Astrocyte (in vitro differentiated cells and primary cell): ENCODE measurements around the gene BCAS1. TPM values are rescaled to one million over a fixed set of nuclear protein-coding genes. Genes with fewer than 3 reads are reported as not detected.

ENCODE experiments used
- DNase-seq: peaks from one replicate; pipeline ENCODE4 v3.0.0-alpha.2; 2010; ENCODE audit warnings: low read depth
- FAIRE-seq: peaks from 2 replicates; lab custom pipeline; 2011; peaks lifted over from hg19 to GRCh38; lab: Jason Lieb, UNC
- H2AFZ ChIP-seq: 2 replicates; pipeline ENCODE4 v1.6.0; 2012; ENCODE audit warnings: low read depth, low read length, inconsistent platforms
- H3K27ac ChIP-seq: 2 replicates; pipeline ENCODE4 v1.5.1; 2011; ENCODE audit warnings: low read depth, low read length, inconsistent platforms
- H3K27me3 ChIP-seq: 2 replicates; pipeline ENCODE4 v1.6.0; 2011; ENCODE audit warnings: low read length, inconsistent platforms; ENCODE audit not compliant: insufficient read depth
- H3K36me3 ChIP-seq: 2 replicates; pipeline ENCODE4 v1.5.1; 2011; ENCODE audit warnings: low read length, inconsistent platforms; ENCODE audit not compliant: insufficient read depth
- H3K4me1 ChIP-seq: 2 replicates; pipeline ENCODE4 v1.5.1; 2011; ENCODE audit warnings: low read length, inconsistent platforms; ENCODE audit not compliant: insufficient read depth
- H3K4me2 ChIP-seq: 2 replicates; pipeline ENCODE4 v1.6.0; 2012; ENCODE audit warnings: low read length, inconsistent platforms
- H3K4me3 ChIP-seq: 2 replicates; pipeline ENCODE4 v1.5.1; 2011; ENCODE audit warnings: low read depth, mild to moderate bottlenecking, low read length, inconsistent platforms; ENCODE audit not compliant: insufficient read depth
- H3K79me2 ChIP-seq: 2 replicates; pipeline ENCODE4 v1.6.0; 2012; ENCODE audit warnings: mild to moderate bottlenecking, low read length, inconsistent platforms; ENCODE audit not compliant: insufficient read depth
- H3K9ac ChIP-seq: 2 replicates; pipeline ENCODE4 v1.6.0; 2012; ENCODE audit warnings: mild to moderate bottlenecking, low read length, inconsistent platforms
- H3K9me3 ChIP-seq: 2 replicates; pipeline ENCODE4 v1.5.1; 2012; ENCODE audit warnings: low read depth, mild to moderate bottlenecking, low read length, inconsistent platforms; ENCODE audit not compliant: insufficient read depth
- H4K20me1 ChIP-seq: 2 replicates; pipeline ENCODE4 v1.6.0; 2012; ENCODE audit warnings: low read length, inconsistent platforms; ENCODE audit not compliant: insufficient read depth
- H3K27ac Mint-ChIP-seq: one replicate; pipeline ENCODE4 v1.8.0; 2021; ENCODE audit warnings: mild to moderate bottlenecking, mixed read lengths; ENCODE audit not compliant: unreplicated experiment
- H3K27me3 Mint-ChIP-seq: one replicate; pipeline ENCODE4 v1.8.0; 2021; ENCODE audit warnings: low read depth, mixed read lengths; ENCODE audit not compliant: unreplicated experiment
- H3K36me3 Mint-ChIP-seq: one replicate; pipeline ENCODE4 v1.8.0; 2021; ENCODE audit warnings: low read depth, mixed read lengths; ENCODE audit not compliant: unreplicated experiment
- H3K4me1 Mint-ChIP-seq: one replicate; pipeline ENCODE4 v1.8.0; 2021; ENCODE audit warnings: low read depth, mixed read lengths; ENCODE audit not compliant: unreplicated experiment
- H3K4me3 Mint-ChIP-seq: one replicate; pipeline ENCODE4 v1.8.0; 2021; ENCODE audit warnings: mild to moderate bottlenecking, moderate library complexity, mixed read lengths; ENCODE audit not compliant: unreplicated experiment
- H3K9me3 Mint-ChIP-seq: one replicate; pipeline ENCODE4 v1.8.0; 2021; ENCODE audit warnings: mild to moderate bottlenecking, mixed read lengths; ENCODE audit not compliant: unreplicated experiment
- EZH2 ChIP-seq: IDR thresholded peaks from 2 replicates; pipeline ENCODE4 v1.6.1; 2012; ENCODE audit warnings: mild to moderate bottlenecking, low read length, inconsistent platforms; ENCODE audit not compliant: insufficient read depth
- total RNA-seq: library from RNA; stranded (reverse); gene quantifications from 2 replicates; pipeline ENCODE4 v1.2.1, GENCODE V29; 2021
- TF ChIP-seq, protein P1 (sequence below): IDR thresholded peaks from 2 replicates; pipeline ENCODE4 v1.5.1; 2011; ENCODE audit warnings: low read depth, mild to moderate bottlenecking, inconsistent platforms, low read length, moderate library complexity; ENCODE audit not compliant: insufficient read depth

The BCAS1 gene
- total RNA-seq, 1 donor from 2014 or later: not detected

DNA sequence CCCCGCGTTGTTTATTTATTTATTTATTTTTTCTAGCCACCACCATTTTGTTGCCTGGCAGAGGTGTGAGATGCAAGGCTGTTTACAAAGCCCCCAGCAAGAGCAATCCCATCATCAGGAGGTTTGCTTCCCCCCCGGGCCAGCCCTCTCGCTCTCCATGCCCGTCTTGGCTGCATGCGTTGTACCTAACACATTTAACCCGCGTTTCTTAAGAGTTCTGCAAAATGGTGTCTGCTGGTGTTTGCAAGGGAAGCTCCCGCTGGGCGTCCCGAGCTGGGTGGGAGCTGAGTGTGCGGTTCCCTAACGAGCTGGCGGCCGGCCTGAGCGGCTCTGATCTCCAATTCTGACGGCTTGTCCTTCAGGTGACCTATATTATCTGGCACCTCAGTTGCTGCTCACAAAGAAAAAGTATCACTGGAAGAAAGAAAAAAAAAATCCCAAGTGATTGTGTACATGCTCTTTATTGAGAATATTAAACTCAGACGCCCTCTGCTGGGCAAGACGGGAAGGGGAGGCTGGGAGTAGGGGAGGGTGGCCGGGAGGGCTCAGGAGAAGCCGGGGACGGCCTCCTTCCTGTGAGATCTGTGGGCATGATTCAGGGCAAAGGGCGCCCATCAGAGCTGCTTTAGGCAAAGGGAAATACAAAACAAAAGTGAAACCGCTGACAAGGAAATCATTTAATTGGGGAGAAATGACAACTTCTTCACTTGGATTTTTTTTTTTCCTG is 154.8 kb downstream of the BCAS1 start:
- Histone ChIP-seq H2AFZ (peak overlapping the region; percentile 70), H3K9me3 (no peaks in the 10 kb centered on the region), H3K9ac (peak overlapping the region; percentile 86), H3K79me2 (no peaks in the 10 kb centered on the region), H3K4me3 (peak overlapping the region; percentile 62), H3K27ac (peak overlapping the region; percentile 91), H3K27me3 (no peaks in the 10 kb centered on the region), H4K20me1 (no peaks in the 10 kb centered on the region), H3K4me2 (peak overlapping the region; percentile 87), H3K4me1 (peaks cover 35% of the 10 kb centered on the region), H3K36me3 (no peaks in the 10 kb centered on the region)
- TF ChIP-seq, protein P1, sequence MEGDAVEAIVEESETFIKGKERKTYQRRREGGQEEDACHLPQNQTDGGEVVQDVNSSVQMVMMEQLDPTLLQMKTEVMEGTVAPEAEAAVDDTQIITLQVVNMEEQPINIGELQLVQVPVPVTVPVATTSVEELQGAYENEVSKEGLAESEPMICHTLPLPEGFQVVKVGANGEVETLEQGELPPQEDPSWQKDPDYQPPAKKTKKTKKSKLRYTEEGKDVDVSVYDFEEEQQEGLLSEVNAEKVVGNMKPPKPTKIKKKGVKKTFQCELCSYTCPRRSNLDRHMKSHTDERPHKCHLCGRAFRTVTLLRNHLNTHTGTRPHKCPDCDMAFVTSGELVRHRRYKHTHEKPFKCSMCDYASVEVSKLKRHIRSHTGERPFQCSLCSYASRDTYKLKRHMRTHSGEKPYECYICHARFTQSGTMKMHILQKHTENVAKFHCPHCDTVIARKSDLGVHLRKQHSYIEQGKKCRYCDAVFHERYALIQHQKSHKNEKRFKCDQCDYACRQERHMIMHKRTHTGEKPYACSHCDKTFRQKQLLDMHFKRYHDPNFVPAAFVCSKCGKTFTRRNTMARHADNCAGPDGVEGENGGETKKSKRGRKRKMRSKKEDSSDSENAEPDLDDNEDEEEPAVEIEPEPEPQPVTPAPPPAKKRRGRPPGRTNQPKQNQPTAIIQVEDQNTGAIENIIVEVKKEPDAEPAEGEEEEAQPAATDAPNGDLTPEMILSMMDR: peak; percentile 92
- TF ChIP-seq EZH2: no peak
- FAIRE-seq (no peak), DNase-seq (peak; percentile 64)
- Mint-ChIP-seq H3K27ac (peak overlapping the region; percentile 95), H3K4me1 (peaks cover 38% of the 10 kb centered on the region), H3K27me3 (no peaks in the 10 kb centered on the region), H3K4me3 (peak overlapping the region; percentile 87), H3K9me3 (peaks cover 2% of the 10 kb centered on the region), H3K36me3 (no peaks in the 10 kb centered on the region)

DNA sequence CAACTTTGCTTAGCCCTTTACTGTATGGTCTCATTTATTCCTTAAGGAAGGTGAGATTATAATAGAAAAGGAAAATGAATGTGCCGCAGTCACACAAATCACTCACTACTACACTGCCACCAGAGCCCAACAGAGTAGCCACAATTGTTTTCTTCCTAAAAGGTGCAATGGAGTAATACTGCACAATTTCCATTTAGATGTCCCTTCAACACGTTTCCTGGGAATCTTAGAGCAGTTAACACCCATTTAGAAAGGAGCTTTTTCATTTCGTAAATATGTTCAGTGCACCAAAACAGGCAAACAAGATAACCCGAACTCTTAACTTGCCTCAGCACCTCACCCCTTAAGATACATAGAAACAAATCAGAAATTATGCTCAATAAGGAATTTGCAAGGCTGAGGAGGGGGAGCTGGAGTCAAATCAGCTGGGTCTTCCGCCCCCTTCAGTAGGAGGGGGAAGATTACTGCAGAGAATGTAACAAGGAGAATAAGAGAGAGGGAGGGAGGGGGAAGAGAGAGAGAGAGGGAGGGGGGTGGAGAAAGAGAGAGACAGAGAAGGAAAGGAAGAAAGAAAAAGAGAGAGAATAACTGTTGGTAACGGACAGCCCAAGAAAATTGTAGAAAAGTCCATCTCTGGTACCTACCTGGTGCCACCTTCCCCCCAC is 155.5 kb downstream of the BCAS1 start:
- peaks cover 38% of the 10 kb centered on the region for H3K4me1 Mint-ChIP-seq

More for the DNA sequence above, 155.5 kb downstream of the BCAS1 start:
- peak overlapping the region; percentile 95 for H3K27ac Mint-ChIP-seq
- Histone ChIP-seq H3K79me2 (no peaks in the 10 kb centered on the region), H3K4me1 (peaks cover 35% of the 10 kb centered on the region), H3K27me3 (no peaks in the 10 kb centered on the region), H3K4me3 (peak overlapping the region; percentile 62), H2AFZ (peak overlapping the region; percentile 70), H3K9me3 (no peaks in the 10 kb centered on the region), H3K27ac (peak overlapping the region; percentile 91), H3K4me2 (peak overlapping the region; percentile 87), H3K9ac (peak overlapping the region; percentile 86), H4K20me1 (no peaks in the 10 kb centered on the region), H3K36me3 (no peaks in the 10 kb centered on the region)
- peaks cover 4% of the 10 kb centered on the region for H3K9me3 Mint-ChIP-seq
- FAIRE-seq (no peak), DNase-seq (no peak)
- H3K27me3 Mint-ChIP-seq: no peaks in the 10 kb centered on the region
- no peak for TF ChIP-seq EZH2
- TF ChIP-seq, protein P1: no peak
- peak overlapping the region; percentile 87 for H3K4me3 Mint-ChIP-seq
- no peaks in the 10 kb centered on the region for H3K36me3 Mint-ChIP-seq
